ENCODE results near the gene MRPS7. TPM values are rescaled to one million over a fixed set of nuclear protein-coding genes. Genes with fewer than 3 reads are reported as not detected.

Gene MRPS7
- polyA plus RNA-seq, 2 of the 4 experiments (the other 2 are of a cell fraction): 144 to 163 TPM

- H3K27ac ChIP-seq: no peak overlapping the region
- WGBS (ENCODE audit: missing lambda C conversion rate): 85% methylated on average over 18 of the region's 19 CpGs
- H3K4me3 ChIP-seq: no peak overlapping the region
- TF ChIP-seq JUNB (IDR thresholded peaks at IDR 0.05) (no peak), HES2 (IDR thresholded peaks at IDR 0.05) (no peak), FOSL2 (IDR thresholded peaks at IDR 0.05) (no peak), FOSL2 (CRISPR knock-in tag; IDR thresholded peaks at IDR 0.05) (peak; percentile 33; the same call in 1 of the 2 replicates), ELK1 (IDR thresholded peaks at IDR 0.05; ENCODE audit: low read depth, low read length) (no peak), JUN (IDR thresholded peaks at IDR 0.05) (no peak)
- DNase-seq (ENCODE audit: low read depth in 1 of 2, low spot score in 1 of 2) (no peak), FAIRE-seq (no peak), ATAC-seq (peak in 1 of 2 experiments; percentile 9; a peak in 3 of 6 replicates)
- CTCF ChIA-PET: interaction anchor here (0.6 to 17.1 kb wide), 8 partner anchors 11 to 317 kb away, joined by 3 to 272 read pairs (median 4); partner anchors contain the start of genes GRB2 and SMIM5
- no peak overlapping the region for H3K4me2 ChIP-seq
- H3K9me3 ChIP-seq: no peaks in the 10 kb centered on the region
- H3K4me1 ChIP-seq: no peaks in the 10 kb centered on the region
- POLR2A ChIA-PET: interaction anchor here (1.8 to 2.1 kb wide), 2 partner anchors 27 to 78 kb away, joined by 4 to 8 read pairs; partner anchors contain the start of gene SLC25A19
Observed at GRCh38 chr17:75315541-75316243, 54.0 kb downstream of the MRPS7 start.

Other genes starting within 250 kb of the MRPS7 start
- 86.4 and 127 TPM in 2 replicates for gene MRPL58, start 249.2 kb upstream of the MRPS7 start, polyA plus RNA-seq (2011; rRNA removed)
- gene MRPL58, start 249.2 kb upstream of the MRPS7 start, polyA plus RNA-seq (2017; fragmentation: RNase III; extraction: RNeasy Plus Mini Kit Qiagen cat#74134 plus additional on column Dnase treatment): 89.4 to 105 TPM (median 95.3 TPM) in 3 replicates
- 314 and 333 TPM in 2 replicates for gene ATP5PD, start 214.9 kb upstream of the MRPS7 start, polyA plus RNA-seq (2011; rRNA removed)
- gene ATP5PD, start 214.9 kb upstream of the MRPS7 start, polyA plus RNA-seq (2017; fragmentation: RNase III; extraction: RNeasy Plus Mini Kit Qiagen cat#74134 plus additional on column Dnase treatment): 429 to 463 TPM (median 440 TPM) in 3 replicates
- gene KCTD2, start 214.7 kb upstream of the MRPS7 start, polyA plus RNA-seq (2011; rRNA removed): 31.3 and 34.1 TPM in 2 replicates
- 16.3 to 18.8 TPM (median 18.6 TPM) in 3 replicates for gene KCTD2, start 214.7 kb upstream of the MRPS7 start, polyA plus RNA-seq (2017; fragmentation: RNase III; extraction: RNeasy Plus Mini Kit Qiagen cat#74134 plus additional on column Dnase treatment)
- gene SLC16A5, start 173.9 kb upstream of the MRPS7 start, polyA plus RNA-seq (2011; rRNA removed): 19.0 and 20.1 TPM in 2 replicates
- 19.5 to 27.6 TPM (median 27.2 TPM) in 3 replicates for gene SLC16A5, start 173.9 kb upstream of the MRPS7 start, polyA plus RNA-seq (2017; fragmentation: RNase III; extraction: RNeasy Plus Mini Kit Qiagen cat#74134 plus additional on column Dnase treatment)
- 8.5 and 9.5 TPM in 2 replicates for gene ARMC7, start 151.9 kb upstream of the MRPS7 start, polyA plus RNA-seq (2011; rRNA removed)
- gene ARMC7, start 151.9 kb upstream of the MRPS7 start, polyA plus RNA-seq (2017; fragmentation: RNase III; extraction: RNeasy Plus Mini Kit Qiagen cat#74134 plus additional on column Dnase treatment): 11.3 to 13.1 TPM (median 12.6 TPM) in 3 replicates
- 54.5 and 73.7 TPM in 2 replicates for gene NT5C, start 130.1 kb upstream of the MRPS7 start, polyA plus RNA-seq (2011; rRNA removed)
- gene NT5C, start 130.1 kb upstream of the MRPS7 start, polyA plus RNA-seq (2017; fragmentation: RNase III; extraction: RNeasy Plus Mini Kit Qiagen cat#74134 plus additional on column Dnase treatment): 83.8 to 92.2 TPM (median 91.4 TPM) in 3 replicates
- gene JPT1, start 107.4 kb upstream of the MRPS7 start, polyA plus RNA-seq (2011; rRNA removed): 141 and 196 TPM in 2 replicates
- gene JPT1, start 107.4 kb upstream of the MRPS7 start, polyA plus RNA-seq (2017; fragmentation: RNase III; extraction: RNeasy Plus Mini Kit Qiagen cat#74134 plus additional on column Dnase treatment): 623 to 739 TPM (median 629 TPM) in 3 replicates
- 400 and 545 TPM in 2 replicates for gene SUMO2, start 78.9 kb upstream of the MRPS7 start, polyA plus RNA-seq (2011; rRNA removed)
- 452 to 573 TPM (median 525 TPM) in 3 replicates for gene SUMO2, start 78.9 kb upstream of the MRPS7 start, polyA plus RNA-seq (2017; fragmentation: RNase III; extraction: RNeasy Plus Mini Kit Qiagen cat#74134 plus additional on column Dnase treatment)
- 110 and 124 TPM in 2 replicates for gene NUP85, start 56.2 kb upstream of the MRPS7 start, polyA plus RNA-seq (2011; rRNA removed)
- gene NUP85, start 56.2 kb upstream of the MRPS7 start, polyA plus RNA-seq (2017; fragmentation: RNase III; extraction: RNeasy Plus Mini Kit Qiagen cat#74134 plus additional on column Dnase treatment): 83.4 to 87.1 TPM (median 84.1 TPM) in 3 replicates
- gene GGA3, start 273 bp upstream of the MRPS7 start, polyA plus RNA-seq (2011; rRNA removed): 40.9 and 43.6 TPM in 2 replicates
- gene GGA3, start 273 bp upstream of the MRPS7 start, polyA plus RNA-seq (2017; fragmentation: RNase III; extraction: RNeasy Plus Mini Kit Qiagen cat#74134 plus additional on column Dnase treatment): 34.5 to 42.8 TPM (median 35.8 TPM) in 3 replicates
- 61.0 and 71.4 TPM in 2 replicates for gene MIF4GD, start 9.4 kb downstream of the MRPS7 start, polyA plus RNA-seq (2011; rRNA removed)
- 22.2 to 24.6 TPM (median 23.9 TPM) in 3 replicates for gene MIF4GD, start 9.4 kb downstream of the MRPS7 start, polyA plus RNA-seq (2017; fragmentation: RNase III; extraction: RNeasy Plus Mini Kit Qiagen cat#74134 plus additional on column Dnase treatment)
- gene SLC25A19, start 27.6 kb downstream of the MRPS7 start, polyA plus RNA-seq (2011; rRNA removed): 14.8 and 15.3 TPM in 2 replicates
- 13.7 to 16.4 TPM (median 14.9 TPM) in 3 replicates for gene SLC25A19, start 27.6 kb downstream of the MRPS7 start, polyA plus RNA-seq (2017; fragmentation: RNase III; extraction: RNeasy Plus Mini Kit Qiagen cat#74134 plus additional on column Dnase treatment)
- 87.5 and 91.4 TPM in 2 replicates for gene GRB2, start 143.8 kb downstream of the MRPS7 start, polyA plus RNA-seq (2011; rRNA removed)
- 89.0 to 91.9 TPM (median 90.1 TPM) in 3 replicates for gene GRB2, start 143.8 kb downstream of the MRPS7 start, polyA plus RNA-seq (2017; fragmentation: RNase III; extraction: RNeasy Plus Mini Kit Qiagen cat#74134 plus additional on column Dnase treatment)
- 30.5 and 42.7 TPM in 2 replicates for gene TMEM94, start 194.8 kb downstream of the MRPS7 start, polyA plus RNA-seq (2011; rRNA removed)
- 50.0 to 64.9 TPM (median 63.8 TPM) in 3 replicates for gene TMEM94, start 194.8 kb downstream of the MRPS7 start, polyA plus RNA-seq (2017; fragmentation: RNase III; extraction: RNeasy Plus Mini Kit Qiagen cat#74134 plus additional on column Dnase treatment)